GM10266 (cell line): ENCODE measurements around the gene RARB.

Source experiments
- DNase-seq: peaks from one replicate; pipeline ENCODE4 v3.0.0; 2012; ENCODE audit errors: extremely low spot score
- CTCF ChIP-seq: IDR thresholded peaks from 2 replicates; pipeline ENCODE4 v1.5.1; 2012; ENCODE audit warnings: mild to moderate bottlenecking, low read depth; ENCODE audit not compliant: control insufficient read depth, insufficient read depth; ENCODE audit errors: missing control alignments

The RARB gene

GRCh38 chr3:25572919-25573385, 144.9 kb downstream of the RARB start:
- DNase-seq = no peak

GRCh38 chr3:25573386-25574171, 145.5 kb downstream of the RARB start:
- no peak for DNase-seq
- no peak for TF ChIP-seq CTCF

More at GRCh38 chr3:25572919-25573385, 144.9 kb downstream of the RARB start:
- TF ChIP-seq CTCF = no peak

GRCh38 chr3:25574172-25574765, 146.2 kb downstream of the RARB start:
- no peak for TF ChIP-seq CTCF
- no peak for DNase-seq

GRCh38 chr3:25575001-25575400, 146.9 kb downstream of the RARB start:
- no peak for TF ChIP-seq CTCF

GRCh38 chr3:25576146-25576545, 148.1 kb downstream of the RARB start:
- no peak for TF ChIP-seq CTCF

More at GRCh38 chr3:25575001-25575400, 146.9 kb downstream of the RARB start:
- no peak for DNase-seq

GRCh38 chr3:25576831-25577454, 148.9 kb downstream of the RARB start:
- TF ChIP-seq CTCF = no peak
- no peak for DNase-seq

More at GRCh38 chr3:25576146-25576545, 148.1 kb downstream of the RARB start:
- no peak for DNase-seq
